ENCODE measurements around the gene ADISSP.

Gene ADISSP

DNA sequence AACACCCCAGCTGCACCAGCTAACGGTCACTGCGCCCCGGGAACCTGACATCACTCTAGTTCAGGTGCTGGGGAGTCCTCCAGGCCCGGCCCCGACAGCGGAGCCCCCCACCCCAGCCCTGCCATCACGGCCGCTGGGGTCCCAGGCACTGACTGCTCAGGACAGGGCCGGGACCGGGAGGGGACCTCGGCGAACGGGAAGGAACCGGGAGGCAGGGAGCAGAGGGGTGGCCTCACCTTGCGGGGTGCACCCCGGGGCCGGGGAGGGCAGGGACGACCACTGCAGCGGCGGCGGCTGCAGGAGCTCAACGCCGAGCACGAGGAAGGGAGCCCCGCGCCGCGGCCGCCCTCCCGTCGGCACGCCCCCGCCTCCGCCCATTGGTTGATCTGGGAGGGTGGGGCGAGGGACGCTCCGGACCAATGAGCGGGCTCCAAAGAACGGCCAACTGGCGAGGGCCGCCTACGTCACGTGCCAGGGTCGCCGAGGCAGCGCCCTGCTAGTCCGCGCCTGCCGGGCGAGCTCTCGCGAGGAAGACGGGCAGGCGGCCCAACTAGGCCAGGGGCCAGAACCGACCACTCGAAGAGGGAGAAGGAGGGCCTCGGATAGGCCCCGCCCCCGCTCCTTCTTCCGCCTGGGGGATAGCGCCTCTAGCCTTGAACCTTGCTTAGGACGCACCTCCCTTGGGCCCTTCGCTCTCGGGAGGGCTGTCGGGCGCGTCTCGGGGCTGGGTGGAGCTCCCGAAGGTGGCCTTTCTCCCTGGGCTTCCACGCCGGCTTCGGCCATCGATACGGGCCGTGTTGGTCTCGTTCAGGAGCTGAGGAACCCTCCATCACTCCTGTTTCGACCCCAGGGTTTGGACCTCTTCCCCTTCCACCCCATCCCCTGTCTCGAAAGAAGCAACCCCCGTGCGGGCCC lies at the start of gene ADISSP:
Gene ADISSP, minus strand, starts transcription at position 327 of the 915 bp plus-strand sequence. CDS start 7,653 bp downstream, outside the sequence.
- Histone ChIP-seq H3K36me3 (ENCODE audit: control insufficient read depth in 2 of 2, insufficient read depth in 1 of 2, low read length in 2 of 2) (peaks cover 0 to 3% of the 10 kb centered on the region in 2 experiments; a peak in 1 of 3 replicates), H3K4me3 (ENCODE audit: low read depth, low read length) (peak within 1 kb of the TSS; percentile 74), H3K27ac (ENCODE audit: extremely low read depth, low read depth, low read length) (peak within 1 kb of the TSS; percentile 68), H3K9me3 (ENCODE audit: control insufficient read depth, insufficient read depth, low read depth, low read length) (no peaks in the 10 kb centered on the region), H3K4me1 (ENCODE audit: control insufficient read depth, insufficient read depth, low read length) (peaks cover 7% of the 10 kb centered on the region)
- ChIA-PET CTCF (interaction anchor here (0.7 to 10.8 kb wide), 15 partner anchors 10 to 204 kb away, joined by 3 to 133 read pairs (median 5); partner anchors contain the start of genes AP5S1 and SPEF1), POLR2A (interaction anchor here (0.5 to 3.1 kb wide), 31 partner anchors 9 to 359 kb away, joined by 3 to 36 read pairs (median 4); partner anchors contain the start of genes AP5S1, CDC25B, CENPB and SPEF1)
- TF ChIP-seq ZBTB7A (tag by site-specific recombination; IDR thresholded peaks at IDR 0.05; ENCODE audit: low read depth) (peak; percentile 80; the same call in 1 of the 2 replicates), ZXDB (tag by site-specific recombination; IDR thresholded peaks at IDR 0.05) (peak; percentile 96), ZBTB48 (tag by site-specific recombination; IDR thresholded peaks at IDR 0.05) (peak; percentile 66; the same call in 1 of the 2 replicates), PBX3 (CRISPR knock-in tag; IDR thresholded peaks at IDR 0.05) (no peak), ZNF501 (tag by site-specific recombination; IDR thresholded peaks at IDR 0.05) (peak; percentile 60; the same call in 1 of the 2 replicates), KLF10 (tag by site-specific recombination; IDR thresholded peaks at IDR 0.05) (peak; percentile 59; the same call in 1 of the 2 replicates), EGR2 (tag by site-specific recombination; IDR thresholded peaks at IDR 0.05; ENCODE audit: low read depth) (peak; percentile 27; the same call in 1 of the 2 replicates), ZBTB17 (tag by site-specific recombination; IDR thresholded peaks at IDR 0.05) (peak; percentile 33; the same call in 1 of the 2 replicates), GLIS2 (tag by site-specific recombination; IDR thresholded peaks at IDR 0.05) (peak; percentile 51; the same call in 1 of the 2 replicates), ZNF692 (tag by site-specific recombination; IDR thresholded peaks at IDR 0.05) (peak; percentile 55), ZNF600 (tag by site-specific recombination; IDR thresholded peaks at IDR 0.05) (peak; percentile 46; the same call in 1 of the 2 replicates), SP2 (tag by site-specific recombination; IDR thresholded peaks at IDR 0.05) (peak; percentile 99), SP3 (tag by site-specific recombination; IDR thresholded peaks at IDR 0.05) (peak; percentile 92), ZNF175 (tag by site-specific recombination; IDR thresholded peaks at IDR 0.05) (no peak), ZIC2 (tag by site-specific recombination; IDR thresholded peaks at IDR 0.05) (peak; percentile 28; the same call in 1 of the 2 replicates), ZBTB20 (tag by site-specific recombination; IDR thresholded peaks at IDR 0.05) (peak; percentile 36; the same call in 1 of the 2 replicates), ZNF366 (tag by site-specific recombination; conservative IDR thresholded peaks at IDR 0.05) (no peak), ZNF791 (tag by site-specific recombination; IDR thresholded peaks at IDR 0.05) (no peak)
- TF ChIP-seq, protein P1, sequence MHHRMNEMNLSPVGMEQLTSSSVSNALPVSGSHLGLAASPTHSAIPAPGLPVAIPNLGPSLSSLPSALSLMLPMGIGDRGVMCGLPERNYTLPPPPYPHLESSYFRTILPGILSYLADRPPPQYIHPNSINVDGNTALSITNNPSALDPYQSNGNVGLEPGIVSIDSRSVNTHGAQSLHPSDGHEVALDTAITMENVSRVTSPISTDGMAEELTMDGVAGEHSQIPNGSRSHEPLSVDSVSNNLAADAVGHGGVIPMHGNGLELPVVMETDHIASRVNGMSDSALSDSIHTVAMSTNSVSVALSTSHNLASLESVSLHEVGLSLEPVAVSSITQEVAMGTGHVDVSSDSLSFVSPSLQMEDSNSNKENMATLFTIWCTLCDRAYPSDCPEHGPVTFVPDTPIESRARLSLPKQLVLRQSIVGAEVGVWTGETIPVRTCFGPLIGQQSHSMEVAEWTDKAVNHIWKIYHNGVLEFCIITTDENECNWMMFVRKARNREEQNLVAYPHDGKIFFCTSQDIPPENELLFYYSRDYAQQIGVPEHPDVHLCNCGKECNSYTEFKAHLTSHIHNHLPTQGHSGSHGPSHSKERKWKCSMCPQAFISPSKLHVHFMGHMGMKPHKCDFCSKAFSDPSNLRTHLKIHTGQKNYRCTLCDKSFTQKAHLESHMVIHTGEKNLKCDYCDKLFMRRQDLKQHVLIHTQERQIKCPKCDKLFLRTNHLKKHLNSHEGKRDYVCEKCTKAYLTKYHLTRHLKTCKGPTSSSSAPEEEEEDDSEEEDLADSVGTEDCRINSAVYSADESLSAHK (tag by site-specific recombination; IDR thresholded peaks at IDR 0.05) = 0 out of 2 replicates have a peak, but pooled peaks have one; percentile 28
- TF ChIP-seq, protein P2, sequence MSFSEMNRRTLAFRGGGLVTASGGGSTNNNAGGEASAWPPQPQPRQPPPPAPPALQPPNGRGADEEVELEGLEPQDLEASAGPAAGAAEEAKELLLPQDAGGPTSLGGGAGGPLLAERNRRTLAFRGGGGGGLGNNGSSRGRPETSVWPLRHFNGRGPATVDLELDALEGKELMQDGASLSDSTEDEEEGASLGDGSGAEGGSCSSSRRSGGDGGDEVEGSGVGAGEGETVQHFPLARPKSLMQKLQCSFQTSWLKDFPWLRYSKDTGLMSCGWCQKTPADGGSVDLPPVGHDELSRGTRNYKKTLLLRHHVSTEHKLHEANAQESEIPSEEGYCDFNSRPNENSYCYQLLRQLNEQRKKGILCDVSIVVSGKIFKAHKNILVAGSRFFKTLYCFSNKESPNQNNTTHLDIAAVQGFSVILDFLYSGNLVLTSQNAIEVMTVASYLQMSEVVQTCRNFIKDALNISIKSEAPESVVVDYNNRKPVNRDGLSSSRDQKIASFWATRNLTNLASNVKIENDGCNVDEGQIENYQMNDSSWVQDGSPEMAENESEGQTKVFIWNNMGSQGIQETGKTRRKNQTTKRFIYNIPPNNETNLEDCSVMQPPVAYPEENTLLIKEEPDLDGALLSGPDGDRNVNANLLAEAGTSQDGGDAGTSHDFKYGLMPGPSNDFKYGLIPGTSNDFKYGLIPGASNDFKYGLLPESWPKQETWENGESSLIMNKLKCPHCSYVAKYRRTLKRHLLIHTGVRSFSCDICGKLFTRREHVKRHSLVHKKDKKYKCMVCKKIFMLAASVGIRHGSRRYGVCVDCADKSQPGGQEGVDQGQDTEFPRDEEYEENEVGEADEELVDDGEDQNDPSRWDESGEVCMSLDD (tag by site-specific recombination; IDR thresholded peaks at IDR 0.05) = peak; percentile 85
- TF ChIP-seq, protein P3, sequence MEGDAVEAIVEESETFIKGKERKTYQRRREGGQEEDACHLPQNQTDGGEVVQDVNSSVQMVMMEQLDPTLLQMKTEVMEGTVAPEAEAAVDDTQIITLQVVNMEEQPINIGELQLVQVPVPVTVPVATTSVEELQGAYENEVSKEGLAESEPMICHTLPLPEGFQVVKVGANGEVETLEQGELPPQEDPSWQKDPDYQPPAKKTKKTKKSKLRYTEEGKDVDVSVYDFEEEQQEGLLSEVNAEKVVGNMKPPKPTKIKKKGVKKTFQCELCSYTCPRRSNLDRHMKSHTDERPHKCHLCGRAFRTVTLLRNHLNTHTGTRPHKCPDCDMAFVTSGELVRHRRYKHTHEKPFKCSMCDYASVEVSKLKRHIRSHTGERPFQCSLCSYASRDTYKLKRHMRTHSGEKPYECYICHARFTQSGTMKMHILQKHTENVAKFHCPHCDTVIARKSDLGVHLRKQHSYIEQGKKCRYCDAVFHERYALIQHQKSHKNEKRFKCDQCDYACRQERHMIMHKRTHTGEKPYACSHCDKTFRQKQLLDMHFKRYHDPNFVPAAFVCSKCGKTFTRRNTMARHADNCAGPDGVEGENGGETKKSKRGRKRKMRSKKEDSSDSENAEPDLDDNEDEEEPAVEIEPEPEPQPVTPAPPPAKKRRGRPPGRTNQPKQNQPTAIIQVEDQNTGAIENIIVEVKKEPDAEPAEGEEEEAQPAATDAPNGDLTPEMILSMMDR (tag by site-specific recombination; IDR thresholded peaks at IDR 0.05) = peak; percentile 44; the same call in 1 of the 2 replicates
- TF ChIP-seq, protein P4, sequence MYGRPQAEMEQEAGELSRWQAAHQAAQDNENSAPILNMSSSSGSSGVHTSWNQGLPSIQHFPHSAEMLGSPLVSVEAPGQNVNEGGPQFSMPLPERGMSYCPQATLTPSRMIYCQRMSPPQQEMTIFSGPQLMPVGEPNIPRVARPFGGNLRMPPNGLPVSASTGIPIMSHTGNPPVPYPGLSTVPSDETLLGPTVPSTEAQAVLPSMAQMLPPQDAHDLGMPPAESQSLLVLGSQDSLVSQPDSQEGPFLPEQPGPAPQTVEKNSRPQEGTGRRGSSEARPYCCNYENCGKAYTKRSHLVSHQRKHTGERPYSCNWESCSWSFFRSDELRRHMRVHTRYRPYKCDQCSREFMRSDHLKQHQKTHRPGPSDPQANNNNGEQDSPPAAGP (tag by site-specific recombination; IDR thresholded peaks at IDR 0.05) = 0 out of 2 replicates have a peak, but pooled peaks have one; percentile 28
